Neural progenitor cell (in vitro differentiated cells): ENCODE results near the gene CHAD. TPM values are rescaled to one million over a fixed set of nuclear protein-coding genes. Genes with fewer than 3 reads are reported as not detected.

Experiments
- DNase-seq: peaks from one replicate; pipeline ENCODE4 v3.0.0-alpha.2; 2016; ENCODE audit warnings: low spot score
- H2AFZ ChIP-seq: fragments of 200-600 bp; sonication (generic); replicated peaks from 2 replicates; pipeline ENCODE4 v1.6.1; 2016; ENCODE audit warnings: antibody characterized with exemption
- H3F3A ChIP-seq: fragments of 200-600 bp; sonication (generic); 2 replicates; pipeline ENCODE4 v1.6.1; 2016; ENCODE audit warnings: antibody characterized with exemption, low read depth
- H3K27ac ChIP-seq: fragments of 200-600 bp; sonication (generic); 2 replicates; pipeline ENCODE4 v1.5.1; 2016; ENCODE audit warnings: mild to moderate bottlenecking
- H3K27me3 ChIP-seq: fragments of 200-600 bp; sonication (generic); 2 replicates; pipeline ENCODE4 v1.6.1; 2016; ENCODE audit warnings: mild to moderate bottlenecking, moderate library complexity
- H3K36me3 ChIP-seq: fragments of 200-600 bp; sonication (generic); 2 replicates; pipeline ENCODE4 v1.5.1; 2016
- H3K4me1 ChIP-seq: fragments of 200-600 bp; sonication (generic); 2 replicates; pipeline ENCODE4 v1.6.1; 2016; ENCODE audit warnings: mixed run types
- H3K4me2 ChIP-seq: fragments of 200-600 bp; sonication (generic); 2 replicates; pipeline ENCODE4 v1.6.1; 2016
- H3K4me3 ChIP-seq: fragments of 200-600 bp; sonication (generic); 2 replicates; pipeline ENCODE4 v1.5.1; 2016
- H3K79me2 ChIP-seq: fragments of 200-600 bp; sonication (generic); 2 replicates; pipeline ENCODE4 v1.6.1; 2016; ENCODE audit warnings: low read depth
- H3K9ac ChIP-seq: fragments of 200-600 bp; sonication (generic); 2 replicates; pipeline ENCODE4 v1.6.1; 2016
- H3K9me3 ChIP-seq: fragments of 200-600 bp; sonication (generic); 2 replicates; pipeline ENCODE4 v1.5.1; 2016; ENCODE audit warnings: low read depth
- H4K20me1 ChIP-seq: fragments of 200-600 bp; sonication (generic); 2 replicates; pipeline ENCODE4 v1.6.1; 2016; ENCODE audit warnings: low read depth
- H3K27ac Mint-ChIP-seq: 3 replicates; pipeline ENCODE4 v1.8.0; 2021; ENCODE audit warnings: mixed read lengths
- H3K27me3 Mint-ChIP-seq: 2 replicates; pipeline ENCODE4 v1.8.0; 2022; ENCODE audit warnings: low read depth, mild to moderate bottlenecking, inconsistent platforms, moderate library complexity, mixed read lengths; ENCODE audit not compliant: insufficient read depth
- H3K36me3 Mint-ChIP-seq: 3 replicates; pipeline ENCODE4 v1.8.0; 2021; ENCODE audit warnings: mixed read lengths
- H3K4me1 Mint-ChIP-seq: 3 replicates; pipeline ENCODE4 v1.8.0; 2021; ENCODE audit warnings: mixed read lengths
- H3K4me3 Mint-ChIP-seq: 3 replicates; pipeline ENCODE4 v1.8.0; 2021; ENCODE audit warnings: mild to moderate bottlenecking, moderate library complexity, mixed read lengths
- H3K9me3 Mint-ChIP-seq: 3 replicates; pipeline ENCODE4 v1.8.0; 2020; ENCODE audit warnings: mixed read lengths
- CTCF ChIP-seq: fragments of 200-600 bp; sonication (generic); IDR thresholded peaks from 2 replicates; pipeline ENCODE4 v1.5.1; 2017; ENCODE audit warnings: antibody characterized with exemption, mild to moderate bottlenecking
- EZH2 ChIP-seq: fragments of 200-600 bp; sonication (generic); IDR thresholded peaks from 2 replicates; pipeline ENCODE4 v1.6.1; 2017; ENCODE audit warnings: antibody characterized with exemption, mild to moderate bottlenecking, moderate library complexity
- EZH2phosphoT487 ChIP-seq: fragments of 200-600 bp; sonication (generic); IDR thresholded peaks from 2 replicates; pipeline ENCODE4 v1.6.1; 2017; ENCODE audit warnings: antibody characterized with exemption
- total RNA-seq: library from RNA; depleted of rRNA; stranded (reverse); fragments of >200 nt; gene quantifications from 2 replicates; pipeline ENCODE4 v1.2.3, GENCODE V29; 2015; ENCODE audit warnings: low replicate concordance

The CHAD gene
- total RNA-seq, 1 donor from 2014 or later: not detected

GRCh38 chr17:50451943-50452629, 16.6 kb downstream of the CHAD start:
- Histone ChIP-seq H3F3A (no peaks in the 10 kb centered on the region), H2AFZ (no peak overlapping the region), H3K4me1 (no peaks in the 10 kb centered on the region), H3K27ac (no peak overlapping the region), H3K36me3 (no peaks in the 10 kb centered on the region), H3K9me3 (no peaks in the 10 kb centered on the region), H4K20me1 (no peaks in the 10 kb centered on the region), H3K4me3 (no peak overlapping the region), H3K27me3 (no peaks in the 10 kb centered on the region), H3K9ac (no peak overlapping the region), H3K79me2 (no peaks in the 10 kb centered on the region), H3K4me2 (no peak overlapping the region)
- peaks cover 3% of the 10 kb centered on the region for H3K4me1 Mint-ChIP-seq
- H3K9me3 Mint-ChIP-seq: no peaks in the 10 kb centered on the region
- no peak for DNase-seq
- no peak overlapping the region for H3K27ac Mint-ChIP-seq
- no peaks in the 10 kb centered on the region for H3K36me3 Mint-ChIP-seq
- no peak overlapping the region for H3K4me3 Mint-ChIP-seq
- H3K27me3 Mint-ChIP-seq: no peaks in the 10 kb centered on the region
- no peak for TF ChIP-seq EZH2phosphoT487
- TF ChIP-seq EZH2: no peak
- no peak for TF ChIP-seq CTCF

GRCh38 chr17:50448643-50449042, 20.0 kb downstream of the CHAD start:
- H2AFZ ChIP-seq: no peak overlapping the region
- no peak overlapping the region for H3K27ac Mint-ChIP-seq
- no peaks in the 10 kb centered on the region for H3K79me2 ChIP-seq
- H3K4me3 Mint-ChIP-seq: no peak overlapping the region
- no peaks in the 10 kb centered on the region for H3K9me3 Mint-ChIP-seq
- no peak overlapping the region for H3K27ac ChIP-seq
- DNase-seq: no peak
- no peaks in the 10 kb centered on the region for H3F3A ChIP-seq
- H4K20me1 ChIP-seq: no peaks in the 10 kb centered on the region
- no peaks in the 10 kb centered on the region for H3K4me1 ChIP-seq
- H3K9ac ChIP-seq: no peak overlapping the region
- H3K4me2 ChIP-seq: no peak overlapping the region
- H3K36me3 Mint-ChIP-seq: no peaks in the 10 kb centered on the region
- no peak overlapping the region for H3K4me3 ChIP-seq
- no peaks in the 10 kb centered on the region for H3K27me3 Mint-ChIP-seq
- peaks cover 3% of the 10 kb centered on the region for H3K4me1 Mint-ChIP-seq
- no peaks in the 10 kb centered on the region for H3K27me3 ChIP-seq
- H3K9me3 ChIP-seq: no peaks in the 10 kb centered on the region
- H3K36me3 ChIP-seq: no peaks in the 10 kb centered on the region
- TF ChIP-seq EZH2 (no peak), CTCF (no peak), EZH2phosphoT487 (no peak)

- H3K27ac Mint-ChIP-seq: no peak overlapping the region
- H3K36me3 Mint-ChIP-seq: no peaks in the 10 kb centered on the region
- H3K27ac ChIP-seq: no peak overlapping the region
These were observed 20.6 kb downstream of the CHAD start for GRCh38 chr17:50447870-50448595.

More at GRCh38 chr17:50447870-50448595, 20.6 kb downstream of the CHAD start:
- Histone ChIP-seq H2AFZ (no peak overlapping the region), H3K79me2 (no peaks in the 10 kb centered on the region), H3K9me3 (no peaks in the 10 kb centered on the region), H4K20me1 (no peaks in the 10 kb centered on the region), H3K4me1 (no peaks in the 10 kb centered on the region), H3K4me3 (no peak overlapping the region), H3K36me3 (no peaks in the 10 kb centered on the region), H3K9ac (no peak overlapping the region), H3F3A (no peaks in the 10 kb centered on the region), H3K27me3 (no peaks in the 10 kb centered on the region), H3K4me2 (no peak overlapping the region)
- no peak for DNase-seq
- Mint-ChIP-seq H3K27me3 (no peaks in the 10 kb centered on the region), H3K4me1 (peaks cover 2% of the 10 kb centered on the region), H3K9me3 (no peaks in the 10 kb centered on the region), H3K4me3 (no peak overlapping the region)
- TF ChIP-seq CTCF: no peak
